Osteoblast (primary cell): ENCODE measurements around the gene PRPF40B. TPM values are rescaled to one million over a fixed set of nuclear protein-coding genes. Genes with fewer than 3 reads are reported as not detected.
"Not testable (repeated sequence)": the region's sequence is repeated elsewhere in the genome, so short reads cannot be mapped to it uniquely, and the experiment has no call there.

Experiments used
- DNase-seq: peaks from one replicate; pipeline ENCODE4 v3.0.0; 2011; ENCODE audit warnings: low spot score, mixed read lengths; ENCODE audit not compliant: insufficient read length; ENCODE audit errors: missing footprints
- H2AFZ ChIP-seq: 2 replicates; pipeline ENCODE4 v1.6.0; 2011; ENCODE audit warnings: mild to moderate bottlenecking, low read length
- H3K27ac ChIP-seq: 2 replicates; pipeline ENCODE4 v1.5.1; 2011; ENCODE audit warnings: mild to moderate bottlenecking, low read depth, low read length, moderate library complexity
- H3K27me3 ChIP-seq: 2 replicates; pipeline ENCODE4 v1.6.0; 2012; ENCODE audit warnings: mild to moderate bottlenecking, control low read depth, inconsistent platforms, low read length, moderate library complexity; ENCODE audit not compliant: insufficient read depth
- H3K36me3 ChIP-seq: 2 replicates; pipeline ENCODE4 v1.5.1; 2011; ENCODE audit warnings: mild to moderate bottlenecking, low read length, control low read depth, moderate library complexity; ENCODE audit not compliant: insufficient read depth
- H3K4me1 ChIP-seq: 2 replicates; pipeline ENCODE4 v1.5.1; 2011; ENCODE audit warnings: mild to moderate bottlenecking, low read length, control low read depth, moderate library complexity; ENCODE audit not compliant: insufficient read depth
- H3K4me2 ChIP-seq: 2 replicates; pipeline ENCODE4 v1.6.0; 2011; ENCODE audit warnings: mild to moderate bottlenecking, low read length; ENCODE audit not compliant: insufficient read depth
- H3K4me3 ChIP-seq: fragments of 200-600 bp; sonication (generic); 3 replicates; pipeline ENCODE4 v1.5.1; 2012; ENCODE audit warnings: mild to moderate bottlenecking, low read length, inconsistent platforms; ENCODE audit not compliant: insufficient read depth
- H3K79me2 ChIP-seq: 2 replicates; pipeline ENCODE4 v1.6.0; 2012; ENCODE audit warnings: mild to moderate bottlenecking, low read length, control low read depth, inconsistent platforms; ENCODE audit not compliant: insufficient read depth
- H3K9me3 ChIP-seq: 2 replicates; pipeline ENCODE4 v1.5.1; 2011; ENCODE audit warnings: low read depth, low read length, control low read depth
- H4K20me1 ChIP-seq: 2 replicates; pipeline ENCODE4 v1.6.0; 2012; ENCODE audit warnings: mild to moderate bottlenecking, low read length, control low read depth; ENCODE audit not compliant: insufficient read depth
- total RNA-seq: library from RNA; depleted of rRNA; stranded (reverse); fragments of >200 nt; gene quantifications from 2 replicates; pipeline ENCODE4 v1.2.3, GENCODE V29; 2012
- TF ChIP-seq, protein P1 (sequence below): IDR thresholded peaks from 2 replicates; pipeline ENCODE4 v1.5.1; 2011; ENCODE audit warnings: mild to moderate bottlenecking, low read depth, low read length, moderate library complexity; ENCODE audit errors: extremely low read depth

Gene PRPF40B
- total RNA-seq, 1 donor = 11.6 TPM

DNA sequence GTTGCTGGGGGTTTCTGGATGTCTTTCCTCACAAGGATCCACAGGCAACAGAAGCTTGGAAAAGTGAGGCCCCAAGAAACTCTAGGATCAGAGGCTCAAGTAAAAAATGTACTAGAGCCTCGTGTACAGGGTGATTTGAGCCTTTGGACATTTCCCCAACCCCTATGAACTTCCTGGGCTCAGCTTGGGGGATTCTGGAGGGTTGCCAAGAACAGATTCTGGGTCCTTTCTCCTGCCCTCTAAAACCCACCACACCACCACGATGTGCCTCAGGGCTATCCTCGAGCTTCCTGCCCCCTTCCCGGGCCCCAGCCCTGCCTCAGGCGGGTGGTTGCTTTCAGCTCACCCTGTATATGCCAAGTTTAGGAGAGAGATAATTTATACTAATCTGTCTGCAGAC lies 18.5 kb upstream of the PRPF40B start:
- H4K20me1 ChIP-seq = no peaks in the 10 kb centered on the region
- DNase-seq = no peak
- no peaks in the 10 kb centered on the region for H3K36me3 ChIP-seq
- H2AFZ ChIP-seq = no peak overlapping the region
- no peaks in the 10 kb centered on the region for H3K4me1 ChIP-seq
- TF ChIP-seq, protein P1, sequence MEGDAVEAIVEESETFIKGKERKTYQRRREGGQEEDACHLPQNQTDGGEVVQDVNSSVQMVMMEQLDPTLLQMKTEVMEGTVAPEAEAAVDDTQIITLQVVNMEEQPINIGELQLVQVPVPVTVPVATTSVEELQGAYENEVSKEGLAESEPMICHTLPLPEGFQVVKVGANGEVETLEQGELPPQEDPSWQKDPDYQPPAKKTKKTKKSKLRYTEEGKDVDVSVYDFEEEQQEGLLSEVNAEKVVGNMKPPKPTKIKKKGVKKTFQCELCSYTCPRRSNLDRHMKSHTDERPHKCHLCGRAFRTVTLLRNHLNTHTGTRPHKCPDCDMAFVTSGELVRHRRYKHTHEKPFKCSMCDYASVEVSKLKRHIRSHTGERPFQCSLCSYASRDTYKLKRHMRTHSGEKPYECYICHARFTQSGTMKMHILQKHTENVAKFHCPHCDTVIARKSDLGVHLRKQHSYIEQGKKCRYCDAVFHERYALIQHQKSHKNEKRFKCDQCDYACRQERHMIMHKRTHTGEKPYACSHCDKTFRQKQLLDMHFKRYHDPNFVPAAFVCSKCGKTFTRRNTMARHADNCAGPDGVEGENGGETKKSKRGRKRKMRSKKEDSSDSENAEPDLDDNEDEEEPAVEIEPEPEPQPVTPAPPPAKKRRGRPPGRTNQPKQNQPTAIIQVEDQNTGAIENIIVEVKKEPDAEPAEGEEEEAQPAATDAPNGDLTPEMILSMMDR = no peak
- H3K9me3 ChIP-seq = no peaks in the 10 kb centered on the region
- H3K4me2 ChIP-seq = no peak overlapping the region
- no peak overlapping the region for H3K4me3 ChIP-seq
- no peaks in the 10 kb centered on the region for H3K27me3 ChIP-seq
- H3K79me2 ChIP-seq = no peaks in the 10 kb centered on the region
- H3K27ac ChIP-seq = no peak overlapping the region

DNA sequence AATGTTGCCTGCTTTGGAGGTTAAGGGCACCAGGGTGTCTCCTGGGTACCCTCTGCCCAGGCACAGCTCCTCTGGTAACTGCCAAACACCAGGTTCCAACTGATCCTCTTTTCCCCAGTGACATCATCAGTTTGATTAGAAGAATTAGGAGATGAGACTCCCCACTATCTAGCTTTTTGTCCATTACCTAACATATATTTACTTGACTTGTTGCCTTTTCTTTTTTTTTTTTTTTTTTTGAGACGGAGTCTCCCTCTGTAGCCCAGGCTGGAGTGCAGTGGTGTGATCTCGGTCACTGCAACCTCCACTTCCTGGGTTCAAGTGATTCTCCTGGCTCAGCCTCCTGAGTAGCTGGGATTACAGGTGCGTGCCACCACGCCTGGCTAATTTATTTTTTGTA lies 17.8 kb upstream of the PRPF40B start, which contains the start of gene FAM186B:
FAM186B (minus strand) TSS at position 101 of the 400 bp plus-strand sequence. CDS start 162 bp downstream, outside the sequence.
- H4K20me1 ChIP-seq, H3K79me2 ChIP-seq, H3K4me2 ChIP-seq, H3K27me3 ChIP-seq, H3K27ac ChIP-seq, DNase-seq, H3K4me1 ChIP-seq, H3K4me3 ChIP-seq, H3K9me3 ChIP-seq, H3K36me3 ChIP-seq, H2AFZ ChIP-seq: not testable (repeated sequence)

DNA sequence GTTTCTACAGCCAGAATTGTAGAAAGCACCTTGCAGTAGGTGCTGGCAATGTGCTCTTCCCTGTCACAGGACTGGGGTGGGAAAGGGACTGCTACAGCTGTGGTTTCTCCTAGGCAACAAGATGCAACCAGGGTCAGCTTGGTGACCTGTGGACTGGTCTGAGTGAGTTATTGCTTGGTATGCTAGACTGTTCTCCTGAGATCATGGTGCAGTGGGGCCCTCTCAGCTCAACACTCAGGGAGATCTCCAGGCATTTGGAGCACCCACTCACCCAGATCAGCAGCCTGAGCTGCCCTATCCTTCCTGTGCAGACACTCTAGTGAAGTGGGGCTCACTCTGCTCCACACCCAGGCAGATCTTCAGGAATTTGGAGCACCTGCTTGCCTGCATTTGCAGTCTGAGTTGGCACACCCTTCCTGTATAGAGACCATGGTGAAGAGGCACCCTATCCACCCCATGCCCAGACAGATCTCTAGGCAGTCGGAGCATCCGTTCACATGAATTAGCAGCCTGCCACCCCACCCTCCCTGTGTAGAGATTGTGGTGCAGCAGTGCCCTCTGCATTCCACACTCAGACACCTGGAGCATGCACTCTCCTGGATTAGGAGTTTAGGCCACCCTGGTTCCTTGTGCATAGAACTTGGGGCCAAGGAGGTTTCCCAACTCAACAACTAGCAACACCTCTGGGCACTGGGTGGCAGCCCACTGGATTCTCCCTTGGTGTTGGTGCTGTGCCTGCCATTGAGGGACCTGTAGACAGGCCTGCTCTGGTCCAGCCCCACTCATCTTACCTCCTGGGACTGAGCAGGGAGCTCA lies 14.1 kb upstream of the PRPF40B start:
- Histone ChIP-seq H3K9me3 (no peaks in the 10 kb centered on the region), H3K27ac (no peak overlapping the region), H3K4me3 (no peak overlapping the region), H2AFZ (no peak overlapping the region), H3K36me3 (no peaks in the 10 kb centered on the region), H3K4me2 (no peak overlapping the region), H3K4me1 (no peaks in the 10 kb centered on the region), H3K27me3 (no peaks in the 10 kb centered on the region), H4K20me1 (no peaks in the 10 kb centered on the region), H3K79me2 (no peaks in the 10 kb centered on the region)
- TF ChIP-seq, protein P1 = no peak
- DNase-seq = no peak

DNA sequence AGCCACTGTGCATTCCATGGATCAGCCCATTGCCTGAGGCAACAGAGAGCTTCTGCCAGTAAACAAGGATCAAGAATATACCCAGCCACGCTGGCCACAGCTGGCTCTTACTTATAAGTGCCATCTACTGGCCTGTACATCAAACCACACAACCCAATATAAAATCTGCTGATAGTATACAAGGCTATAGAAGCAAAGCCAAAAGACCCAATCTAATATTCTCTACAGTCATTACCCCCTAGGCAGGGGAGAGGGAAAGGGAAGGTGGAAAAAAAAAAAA lies 13.5 kb upstream of the PRPF40B start:
- no peak for DNase-seq
- TF ChIP-seq, protein P1 = peak; percentile 19
- Histone ChIP-seq H4K20me1 (no peaks in the 10 kb centered on the region), H3K4me1 (no peaks in the 10 kb centered on the region), H3K4me2 (no peak overlapping the region), H2AFZ (no peak overlapping the region), H3K27me3 (no peaks in the 10 kb centered on the region), H3K27ac (no peak overlapping the region), H3K9me3 (no peaks in the 10 kb centered on the region), H3K4me3 (no peak overlapping the region), H3K79me2 (no peaks in the 10 kb centered on the region), H3K36me3 (no peaks in the 10 kb centered on the region)

DNA sequence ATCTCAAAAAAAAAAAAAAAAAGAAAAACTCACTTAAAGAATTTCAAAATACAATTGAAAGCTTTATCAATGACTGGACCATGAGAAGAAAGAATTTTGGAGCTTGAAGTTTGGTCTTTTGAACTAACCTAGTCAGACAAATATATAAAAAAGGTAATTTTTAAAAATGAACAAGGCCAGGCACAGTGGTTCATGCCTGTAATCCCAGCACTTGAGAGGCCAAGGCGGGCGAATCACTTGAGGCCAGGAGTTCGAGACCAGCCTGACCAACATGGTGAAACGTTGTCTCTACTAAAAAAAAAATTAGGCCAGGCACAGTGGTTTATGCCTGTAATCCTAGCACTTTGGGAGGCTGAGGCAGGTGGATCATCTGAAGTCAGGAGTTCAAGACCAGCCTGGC lies 12.6 kb upstream of the PRPF40B start:
- H4K20me1 ChIP-seq = not testable (repeated sequence)

More for the DNA sequence above, 12.6 kb upstream of the PRPF40B start:
- not testable (repeated sequence) for H3K4me1 ChIP-seq, H3K27me3 ChIP-seq, H3K4me3 ChIP-seq, H3K4me2 ChIP-seq, H3K9me3 ChIP-seq, H3K79me2 ChIP-seq, H2AFZ ChIP-seq, H3K36me3 ChIP-seq, DNase-seq, H3K27ac ChIP-seq
